ENCODE data around the gene GABPA. TPM values are rescaled to one million over a fixed set of nuclear protein-coding genes. Genes with fewer than 3 reads are reported as not detected.
A peak's percentile ranks its signal among the peaks of the same experiment; 100 is the strongest.

Gene GABPA
- total RNA-seq, 1 donor from 2014 or later = 23.8 TPM

DNA sequence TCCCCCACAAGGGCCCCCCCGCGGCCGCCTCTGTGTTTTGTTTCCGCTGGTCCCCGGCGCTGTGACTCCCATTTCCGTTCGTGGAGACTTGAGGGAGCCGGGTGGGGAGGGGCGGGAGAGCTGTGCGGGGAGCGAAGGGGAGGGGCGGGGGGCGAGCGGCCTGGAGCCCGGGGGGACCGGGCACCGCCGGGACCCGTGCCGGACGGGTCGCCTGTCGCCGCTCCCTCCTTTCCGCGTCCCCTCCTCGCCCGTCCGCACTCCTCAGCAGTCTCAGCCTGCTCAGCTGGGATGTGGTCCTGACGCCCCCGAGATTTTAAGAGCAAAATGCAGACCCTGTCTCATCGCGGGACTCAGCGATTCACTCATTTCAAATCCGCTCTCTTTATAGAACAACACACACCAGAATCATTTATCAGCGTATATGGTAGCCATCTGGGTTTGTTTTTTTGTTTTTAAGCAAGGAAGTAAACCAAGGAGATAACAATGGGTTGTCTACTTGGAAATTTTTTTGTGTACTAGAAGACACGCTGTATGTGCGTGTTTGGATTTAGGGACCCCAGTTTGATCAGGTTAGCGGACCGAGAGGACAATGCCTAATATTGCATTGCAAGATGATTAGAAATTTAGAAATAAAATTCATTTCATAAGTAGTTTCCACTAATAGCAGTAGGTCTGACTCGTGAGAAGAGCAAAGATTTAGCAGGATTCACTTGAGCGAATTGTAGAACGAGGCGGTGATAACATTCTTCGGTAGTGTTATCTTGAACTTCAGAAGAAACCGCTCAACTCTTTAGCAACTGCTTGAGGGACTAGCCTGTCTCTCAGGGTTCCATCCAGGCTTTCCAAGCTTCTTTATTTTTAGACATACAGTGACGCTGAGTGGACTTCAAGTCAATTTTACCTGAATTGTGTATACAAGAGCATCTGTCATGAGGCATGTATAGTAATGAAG lies 1.1 kb downstream of the GABPA start:
- TF ChIP-seq, protein P1, sequence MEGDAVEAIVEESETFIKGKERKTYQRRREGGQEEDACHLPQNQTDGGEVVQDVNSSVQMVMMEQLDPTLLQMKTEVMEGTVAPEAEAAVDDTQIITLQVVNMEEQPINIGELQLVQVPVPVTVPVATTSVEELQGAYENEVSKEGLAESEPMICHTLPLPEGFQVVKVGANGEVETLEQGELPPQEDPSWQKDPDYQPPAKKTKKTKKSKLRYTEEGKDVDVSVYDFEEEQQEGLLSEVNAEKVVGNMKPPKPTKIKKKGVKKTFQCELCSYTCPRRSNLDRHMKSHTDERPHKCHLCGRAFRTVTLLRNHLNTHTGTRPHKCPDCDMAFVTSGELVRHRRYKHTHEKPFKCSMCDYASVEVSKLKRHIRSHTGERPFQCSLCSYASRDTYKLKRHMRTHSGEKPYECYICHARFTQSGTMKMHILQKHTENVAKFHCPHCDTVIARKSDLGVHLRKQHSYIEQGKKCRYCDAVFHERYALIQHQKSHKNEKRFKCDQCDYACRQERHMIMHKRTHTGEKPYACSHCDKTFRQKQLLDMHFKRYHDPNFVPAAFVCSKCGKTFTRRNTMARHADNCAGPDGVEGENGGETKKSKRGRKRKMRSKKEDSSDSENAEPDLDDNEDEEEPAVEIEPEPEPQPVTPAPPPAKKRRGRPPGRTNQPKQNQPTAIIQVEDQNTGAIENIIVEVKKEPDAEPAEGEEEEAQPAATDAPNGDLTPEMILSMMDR (IDR thresholded peaks at IDR 0.05) = no peak
- peak; percentile 94 for DNase-seq (ENCODE audit: extremely low spot score, unreplicated experiment)
- Mint-ChIP-seq H3K9me3 (ENCODE audit: unreplicated experiment) (no peaks in the 10 kb centered on the region), H3K27me3 (ENCODE audit: unreplicated experiment) (no peaks in the 10 kb centered on the region), H3K4me1 (ENCODE audit: unreplicated experiment) (peaks cover 28% of the 10 kb centered on the region), H3K27ac (ENCODE audit: unreplicated experiment) (peak overlapping the region; percentile 100), H3K36me3 (ENCODE audit: unreplicated experiment) (peaks cover 2% of the 10 kb centered on the region), H3K4me3 (ENCODE audit: unreplicated experiment) (peak overlapping the region; percentile 99)

DNA sequence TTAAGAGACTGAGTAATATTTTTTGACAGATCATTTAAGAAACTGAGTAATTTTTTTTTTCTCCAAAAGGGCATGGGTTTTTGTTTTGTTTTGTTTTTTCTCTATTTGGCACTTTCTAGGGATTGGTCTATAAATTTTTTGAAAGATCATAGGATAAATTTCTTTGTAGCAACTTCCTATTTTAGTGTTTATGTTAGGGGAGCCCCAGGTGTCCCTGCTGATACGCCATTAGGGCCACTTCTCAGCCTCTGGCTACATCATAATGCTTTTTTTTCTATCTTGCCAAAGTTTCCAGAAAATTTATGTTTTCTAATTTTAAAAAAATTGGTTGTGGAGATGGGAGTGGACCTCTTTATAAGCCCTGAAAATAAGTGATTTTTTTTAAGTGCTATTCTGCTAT lies 2.6 kb downstream of the GABPA start:
- Mint-ChIP-seq H3K4me3 (ENCODE audit: unreplicated experiment) (no peak overlapping the region), H3K27ac (ENCODE audit: unreplicated experiment) (peak overlapping the region; percentile 94)

DNA sequence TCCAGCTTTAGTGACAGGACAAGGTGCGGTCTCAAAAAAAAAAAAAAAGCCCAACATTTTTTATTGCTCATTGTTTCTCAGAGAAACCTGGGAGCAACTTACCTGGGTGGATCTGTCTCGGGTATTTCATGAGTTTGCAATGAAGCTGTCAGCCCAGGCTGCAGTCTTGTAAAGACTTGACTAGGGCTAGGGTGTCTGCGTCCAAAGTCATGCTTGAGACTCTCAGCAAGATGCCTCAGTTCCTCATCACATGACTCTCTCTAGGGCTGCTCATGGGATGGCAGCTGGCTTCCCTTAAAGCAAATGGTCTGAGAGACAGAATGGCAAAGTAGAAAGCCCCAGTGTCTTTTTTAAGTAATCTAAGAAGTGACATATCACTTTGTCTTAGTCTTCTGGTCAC lies 8.1 kb downstream of the GABPA start:
- H3K9me3 Mint-ChIP-seq (ENCODE audit: unreplicated experiment) = no peaks in the 10 kb centered on the region
- DNase-seq (ENCODE audit: extremely low spot score, unreplicated experiment) = no peak
- H3K27ac Mint-ChIP-seq (ENCODE audit: unreplicated experiment) = no peak overlapping the region
- TF ChIP-seq, protein P1 (IDR thresholded peaks at IDR 0.05) = no peak
- no peak overlapping the region for H3K4me3 Mint-ChIP-seq (ENCODE audit: unreplicated experiment)
- H3K4me1 Mint-ChIP-seq (ENCODE audit: unreplicated experiment) = no peaks in the 10 kb centered on the region
- H3K27me3 Mint-ChIP-seq (ENCODE audit: unreplicated experiment) = no peaks in the 10 kb centered on the region
- peaks cover 17% of the 10 kb centered on the region for H3K36me3 Mint-ChIP-seq (ENCODE audit: unreplicated experiment)

More for the DNA sequence above, 2.6 kb downstream of the GABPA start:
- no peak for DNase-seq (ENCODE audit: extremely low spot score, unreplicated experiment)
- no peaks in the 10 kb centered on the region for H3K9me3 Mint-ChIP-seq (ENCODE audit: unreplicated experiment)
- H3K4me1 Mint-ChIP-seq (ENCODE audit: unreplicated experiment) = peaks cover 28% of the 10 kb centered on the region
- TF ChIP-seq, protein P1 (IDR thresholded peaks at IDR 0.05) = no peak
- peaks cover 10% of the 10 kb centered on the region for H3K36me3 Mint-ChIP-seq (ENCODE audit: unreplicated experiment)
- no peaks in the 10 kb centered on the region for H3K27me3 Mint-ChIP-seq (ENCODE audit: unreplicated experiment)

DNA sequence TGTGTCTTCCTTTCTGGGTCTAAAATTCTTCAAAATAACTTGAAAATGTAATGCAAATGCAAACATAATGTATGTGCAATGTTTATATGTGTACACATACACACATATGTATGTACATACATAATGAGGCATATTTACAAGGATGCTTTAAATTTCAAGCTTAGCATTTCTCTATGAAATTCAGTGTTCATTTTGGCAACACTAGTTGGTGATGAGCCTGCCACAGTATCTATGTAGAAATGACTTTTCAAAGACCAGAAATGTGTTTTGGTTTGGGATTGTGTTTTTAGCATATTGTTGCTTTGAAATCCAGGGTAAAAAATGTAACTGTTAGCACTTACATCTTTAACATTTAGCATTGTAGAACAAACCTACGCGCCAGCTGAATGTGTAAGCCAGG lies 10.1 kb downstream of the GABPA start:
- Mint-ChIP-seq H3K9me3 (ENCODE audit: unreplicated experiment) (no peaks in the 10 kb centered on the region), H3K27me3 (ENCODE audit: unreplicated experiment) (no peaks in the 10 kb centered on the region), H3K36me3 (ENCODE audit: unreplicated experiment) (peaks cover 25% of the 10 kb centered on the region), H3K4me1 (ENCODE audit: unreplicated experiment) (no peaks in the 10 kb centered on the region), H3K4me3 (ENCODE audit: unreplicated experiment) (no peak overlapping the region), H3K27ac (ENCODE audit: unreplicated experiment) (no peak overlapping the region)
- no peak for DNase-seq (ENCODE audit: extremely low spot score, unreplicated experiment)
- TF ChIP-seq, protein P1 (IDR thresholded peaks at IDR 0.05) = no peak

DNA sequence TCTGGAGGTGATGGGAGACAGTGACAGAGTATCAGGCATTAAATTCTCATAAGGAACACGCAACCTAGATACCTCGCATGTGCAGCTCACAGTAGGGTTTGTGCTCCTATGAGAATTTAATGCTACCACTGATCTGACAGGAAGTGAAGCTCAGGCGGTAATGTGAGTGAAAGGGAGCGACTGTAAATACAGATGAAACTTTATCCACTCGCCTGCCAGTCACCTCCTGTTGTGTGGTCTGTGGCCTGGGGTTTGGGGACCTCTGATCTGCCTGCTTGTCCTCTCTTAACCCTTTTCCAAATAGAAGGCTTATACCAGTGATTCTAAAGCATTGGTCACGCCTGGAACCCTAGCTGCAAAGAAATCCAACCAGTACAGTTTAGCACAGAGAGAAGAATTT lies 15.3 kb downstream of the GABPA start:
- Mint-ChIP-seq H3K9me3 (ENCODE audit: unreplicated experiment) (no peaks in the 10 kb centered on the region), H3K36me3 (ENCODE audit: unreplicated experiment) (peaks cover 37% of the 10 kb centered on the region), H3K4me1 (ENCODE audit: unreplicated experiment) (peaks cover 19% of the 10 kb centered on the region), H3K27ac (ENCODE audit: unreplicated experiment) (peak overlapping the region; percentile 83), H3K27me3 (ENCODE audit: unreplicated experiment) (no peaks in the 10 kb centered on the region), H3K4me3 (ENCODE audit: unreplicated experiment) (no peak overlapping the region)
- TF ChIP-seq, protein P1 (IDR thresholded peaks at IDR 0.05) = no peak
- no peak for DNase-seq (ENCODE audit: extremely low spot score, unreplicated experiment)
